ENCODE results near the gene SLC13A1.
"Not testable (repeated sequence)": the region's sequence is repeated elsewhere in the genome, so short reads cannot be mapped to it uniquely, and the experiment has no call there.

Gene SLC13A1

GRCh38 chr7:123199883-123200282 is at the start of gene SLC13A1:
TSS of gene SLC13A1 (minus strand) at chr7:123199969. CDS start at chr7:123199946, 23 bp downstream.
- FAIRE-seq: no peak

- FAIRE-seq: no peak
Observed at GRCh38 chr7:123244768-123245167, 45.0 kb upstream of the SLC13A1 start.

DNA sequence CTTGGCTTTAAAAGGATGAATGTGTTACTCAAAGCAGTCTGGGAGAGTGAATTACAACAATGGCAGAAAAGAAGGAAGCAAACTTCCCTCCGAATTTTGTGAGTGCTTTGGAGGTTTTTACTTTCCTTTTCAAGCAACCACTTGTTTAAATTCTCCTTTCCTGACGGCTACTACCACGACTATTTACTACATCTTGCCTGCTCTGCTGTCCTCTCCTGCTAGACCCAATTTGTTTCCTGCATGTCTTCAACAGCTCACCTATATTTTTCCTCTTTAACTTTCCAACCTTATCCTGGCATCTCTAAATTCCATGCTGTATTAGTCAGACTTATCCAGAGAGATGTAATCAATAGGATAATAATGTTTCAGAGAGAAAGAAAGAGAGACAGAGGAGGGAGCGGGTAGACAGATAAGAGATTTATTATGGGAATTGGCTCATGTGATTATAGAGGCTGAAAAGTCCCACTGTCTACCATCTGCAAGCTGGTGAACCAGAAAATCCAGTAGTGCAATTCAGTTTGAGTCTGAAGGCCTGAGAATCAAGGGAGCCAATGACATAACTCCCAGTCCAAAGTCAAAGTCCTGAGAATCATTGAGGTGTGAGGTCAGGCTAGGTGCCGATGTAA is 42.8 kb upstream of the SLC13A1 start:
- FAIRE-seq: no peak

GRCh38 chr7:123241809-123242208 is 42.0 kb upstream of the SLC13A1 start:
- no peak for FAIRE-seq

DNA sequence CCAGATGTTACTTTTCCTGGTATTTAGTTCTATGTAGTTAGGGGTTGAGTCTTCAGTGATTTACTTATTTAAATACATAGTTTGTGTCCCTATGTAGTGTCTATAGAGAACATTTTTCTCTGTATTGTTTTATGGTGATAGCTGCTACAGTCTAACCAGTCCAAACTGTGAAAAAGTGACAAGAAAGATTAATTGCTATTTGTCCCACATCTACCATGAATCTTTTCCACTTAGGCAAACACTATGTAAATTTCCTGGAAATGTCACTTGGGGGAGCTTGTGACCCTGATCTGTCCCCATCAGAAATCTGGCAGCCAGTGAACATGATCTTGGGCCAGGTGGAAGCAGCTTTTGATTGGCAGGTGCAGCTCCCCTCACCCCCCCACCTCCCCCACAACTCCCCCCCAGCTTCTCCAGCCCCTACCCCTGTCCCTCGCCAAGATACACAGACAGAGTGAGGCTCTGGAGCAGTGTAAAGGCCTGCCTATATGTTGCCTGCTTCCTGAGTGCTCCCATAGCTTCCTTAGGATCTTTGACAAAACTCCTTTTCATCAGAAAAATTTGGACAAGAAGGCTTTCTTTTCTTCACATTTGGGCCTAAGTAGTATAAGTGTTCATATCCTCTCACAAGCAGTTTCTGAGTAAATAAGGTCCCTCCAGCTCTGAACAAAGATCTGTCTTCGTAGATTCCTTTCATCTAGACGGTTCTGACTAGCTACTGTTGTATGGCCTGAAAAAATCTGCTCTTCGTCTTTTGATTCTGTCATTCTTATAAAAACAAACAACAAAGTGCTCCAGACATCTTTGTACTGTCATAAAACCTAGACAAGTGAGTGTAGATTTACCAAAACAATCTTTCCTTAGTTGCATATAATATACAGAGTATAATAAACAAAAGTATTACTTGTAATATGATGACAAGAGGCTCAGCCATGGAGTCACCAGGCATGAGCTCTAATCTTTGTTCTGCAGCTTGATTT is 31.5 kb upstream of the SLC13A1 start:
- no peak for FAIRE-seq

GRCh38 chr7:123230603-123231002 is 30.8 kb upstream of the SLC13A1 start:
- no peak for FAIRE-seq

DNA sequence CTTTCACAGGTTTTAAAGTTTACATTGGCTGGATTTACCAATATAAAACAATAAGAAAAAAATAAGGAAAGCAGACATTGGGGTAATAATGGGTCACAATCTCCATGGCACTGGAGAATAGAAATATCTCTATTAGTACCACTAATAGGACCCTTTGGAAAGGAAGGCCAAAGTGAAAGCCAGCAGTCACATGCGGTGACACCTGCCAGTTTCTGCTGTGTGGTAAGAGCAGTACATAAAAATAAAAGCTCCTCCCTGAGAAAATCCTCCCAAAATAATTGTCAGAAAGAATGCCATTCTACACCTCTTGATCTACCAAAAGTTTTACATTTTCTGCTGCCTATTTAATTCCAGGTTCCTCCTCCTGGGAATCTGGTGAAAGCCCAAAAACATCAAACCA is 30.4 kb upstream of the SLC13A1 start:
- no peak for FAIRE-seq

DNA sequence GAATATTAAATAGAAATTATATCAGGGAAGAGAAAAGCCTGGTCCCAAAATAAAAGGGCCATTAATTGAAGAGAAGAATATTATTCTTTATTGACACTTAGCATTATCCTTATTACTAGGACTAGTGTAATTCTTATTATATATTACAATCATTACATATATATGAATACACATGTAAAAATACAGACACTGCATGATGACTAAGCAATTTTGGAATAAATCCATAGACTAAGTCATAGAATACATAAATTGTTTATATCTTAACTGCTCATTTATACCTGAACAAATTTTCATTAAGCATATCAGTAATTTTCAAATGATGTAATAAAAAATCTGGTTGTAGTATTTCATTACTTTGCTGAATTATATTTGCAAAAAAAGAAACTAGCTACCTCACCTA is 29.7 kb upstream of the SLC13A1 start:
- FAIRE-seq: peak; percentile 73

GRCh38 chr7:123227666-123228065 is 27.9 kb upstream of the SLC13A1 start:
- FAIRE-seq: not testable (repeated sequence)

GRCh38 chr7:123220396-123220795 is 20.6 kb upstream of the SLC13A1 start:
- no peak for FAIRE-seq

GRCh38 chr7:123218866-123219265 is 19.1 kb upstream of the SLC13A1 start:
- no peak for FAIRE-seq

GRCh38 chr7:123216825-123217224 is 17.1 kb upstream of the SLC13A1 start:
- no peak for FAIRE-seq

DNA sequence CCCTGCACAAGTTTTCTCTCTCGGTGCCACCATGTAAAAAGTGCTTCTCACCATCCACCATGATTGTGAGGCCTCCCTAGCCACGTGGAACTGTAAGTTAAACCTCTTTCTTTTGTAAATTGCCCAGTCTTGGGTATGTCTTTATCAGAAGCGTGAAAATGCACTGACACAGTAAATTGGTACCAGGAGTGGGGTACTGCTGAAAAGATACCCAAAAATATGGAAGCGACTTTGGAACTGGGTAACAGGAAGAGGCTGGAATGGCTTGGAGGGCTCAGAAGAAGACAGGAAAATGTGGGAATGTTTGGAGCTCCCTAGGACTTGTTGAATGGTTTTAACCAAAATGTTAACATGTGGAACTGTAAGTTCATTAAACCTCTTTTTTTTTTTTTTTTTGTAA is 15.6 kb upstream of the SLC13A1 start:
- FAIRE-seq: no peak

DNA sequence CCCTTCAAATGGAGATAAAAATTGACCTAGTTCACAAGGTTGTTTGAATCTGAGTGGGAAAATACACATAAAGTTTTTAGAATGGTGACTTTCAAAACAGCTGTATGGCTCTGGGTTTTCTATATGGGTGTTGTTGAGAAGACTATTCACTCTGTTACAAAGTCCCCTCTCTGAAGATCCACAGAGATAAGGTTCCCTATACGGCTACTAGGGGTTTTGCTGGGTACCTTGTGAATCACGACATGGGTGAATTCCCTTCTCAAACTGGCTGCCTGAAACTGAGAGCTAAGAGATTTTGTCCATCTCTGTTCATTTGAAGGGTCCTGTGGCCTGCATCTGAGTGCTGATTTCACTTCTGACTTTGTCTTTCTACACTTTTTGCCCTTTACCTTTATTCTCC is 11.8 kb upstream of the SLC13A1 start:
- no peak for FAIRE-seq

GRCh38 chr7:123210986-123211385 is 11.2 kb upstream of the SLC13A1 start:
- FAIRE-seq: no peak

GRCh38 chr7:123209786-123210185 is 10.0 kb upstream of the SLC13A1 start:
- FAIRE-seq: no peak

DNA sequence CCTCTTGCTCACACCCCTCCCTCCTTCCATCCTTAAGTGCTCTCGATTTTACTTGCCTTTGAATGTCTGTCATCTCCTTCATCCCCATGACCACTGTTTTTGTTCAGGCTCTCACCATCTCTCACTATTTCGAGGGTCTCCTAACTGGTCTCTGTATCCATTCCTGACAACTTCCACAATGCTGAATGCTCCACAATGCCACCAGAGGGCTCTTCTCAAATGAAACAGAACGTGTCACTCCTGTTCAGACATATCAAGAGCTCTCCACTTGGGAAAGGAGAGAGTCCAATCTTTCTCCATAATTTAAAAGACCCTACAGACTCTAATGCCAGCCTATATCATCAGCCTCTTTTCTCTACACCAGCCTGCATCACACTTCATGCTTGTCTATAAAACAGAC is 9.0 kb upstream of the SLC13A1 start:
- FAIRE-seq: no peak

- FAIRE-seq: no peak
Observed at GRCh38 chr7:123204206-123204835, 4.6 kb upstream of the SLC13A1 start.

DNA sequence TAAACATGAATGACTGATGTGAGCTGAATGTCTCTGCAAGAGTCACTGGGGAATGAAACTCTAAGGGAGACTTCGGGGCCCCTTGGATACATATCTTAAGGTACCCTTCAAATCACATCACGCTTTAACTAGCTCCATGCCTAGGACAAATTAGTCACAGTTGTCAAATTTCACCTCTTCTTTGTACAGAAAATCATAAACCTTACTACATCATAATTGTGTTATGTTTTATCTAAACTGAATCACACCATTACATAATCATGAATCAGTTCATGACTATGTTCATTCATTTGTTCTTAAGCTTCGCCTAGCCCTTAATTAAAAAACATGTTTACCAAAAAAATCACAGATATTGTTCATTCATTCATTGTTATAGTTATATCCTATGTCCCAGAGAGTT is 2.1 kb upstream of the SLC13A1 start:
- FAIRE-seq: peak; percentile 41

DNA sequence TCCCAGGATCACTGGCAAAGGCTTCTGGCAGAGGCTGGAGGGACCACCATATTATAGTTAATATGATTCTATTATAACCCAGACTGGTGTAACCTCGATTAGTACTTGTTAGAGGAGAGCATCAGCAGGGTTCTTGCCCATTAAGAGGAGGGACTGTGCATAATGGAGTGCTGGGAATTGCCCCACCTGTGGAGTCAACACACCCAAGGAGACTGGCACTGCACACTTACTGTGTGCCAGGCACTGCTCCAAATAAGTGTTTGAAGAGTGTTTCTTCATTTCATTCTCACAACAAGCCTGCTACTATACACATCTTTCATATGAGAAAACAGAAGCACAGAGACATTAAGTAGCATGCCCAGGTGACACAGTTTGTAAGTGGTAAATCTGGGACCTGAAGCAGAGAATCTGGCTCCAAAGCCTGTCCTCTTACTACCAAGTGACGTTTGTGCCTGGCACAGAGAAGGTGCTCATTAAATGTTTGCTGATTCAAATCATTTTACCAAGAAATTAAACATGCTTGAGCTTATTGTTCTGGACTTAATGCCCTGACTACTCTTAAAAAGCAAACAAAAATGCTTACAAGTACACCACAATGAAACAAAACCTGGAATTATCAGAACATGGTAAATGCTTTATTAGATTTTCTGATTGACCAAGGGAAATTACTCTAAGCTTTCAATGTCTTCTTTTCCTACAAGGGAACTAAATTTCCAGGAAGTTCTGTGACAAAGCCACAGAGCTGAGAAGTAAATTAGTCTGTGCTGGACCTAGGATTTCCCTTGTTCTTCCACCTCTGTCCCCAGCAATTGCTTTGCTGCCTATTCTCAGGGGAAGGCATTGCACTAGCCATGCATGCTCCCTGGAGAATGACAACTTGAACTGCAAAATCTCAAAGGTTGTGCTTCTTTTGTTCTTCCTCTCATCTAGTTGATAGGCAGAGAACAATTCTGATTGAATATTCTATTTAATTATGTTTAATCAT is 809 bp downstream of the SLC13A1 start:
- FAIRE-seq: no peak

- FAIRE-seq: no peak
Observed at GRCh38 chr7:123198111-123198510, 1.7 kb downstream of the SLC13A1 start.

DNA sequence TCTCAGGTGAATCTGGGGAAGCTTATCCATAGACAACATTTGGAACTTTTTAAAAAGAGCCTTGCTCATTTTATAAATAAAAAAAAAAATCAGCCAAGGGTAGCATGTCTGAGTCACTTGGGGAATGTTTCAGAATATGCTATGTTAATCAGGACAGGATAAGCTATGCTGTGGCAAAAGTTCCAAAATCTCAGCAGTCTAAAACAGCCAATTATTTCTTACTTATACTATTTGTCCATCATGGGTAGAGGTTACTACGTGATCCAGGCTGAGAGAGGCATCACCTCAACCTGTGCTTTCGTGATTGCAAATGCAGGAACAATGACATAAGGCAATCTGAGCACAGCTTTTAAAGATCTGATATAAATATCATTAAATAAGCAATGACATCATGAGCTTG is 6.5 kb downstream of the SLC13A1 start:
- FAIRE-seq: no peak

Measured in A204.1 (cell line).